ENCODE results near the gene RPL10A.
A peak's percentile ranks its signal among the peaks of the same experiment; 100 is the strongest.

RPL10A gene

GRCh38 chr6:35448191-35448590, 20.0 kb upstream of the RPL10A start:
- DNase-seq (ENCODE audit: low read depth in 2 of 2), result no peak

- DNase-seq (ENCODE audit: low read depth in 2 of 2), result no peak
Observed at GRCh38 chr6:35449287-35449881, 18.8 kb upstream of the RPL10A start.

DNA sequence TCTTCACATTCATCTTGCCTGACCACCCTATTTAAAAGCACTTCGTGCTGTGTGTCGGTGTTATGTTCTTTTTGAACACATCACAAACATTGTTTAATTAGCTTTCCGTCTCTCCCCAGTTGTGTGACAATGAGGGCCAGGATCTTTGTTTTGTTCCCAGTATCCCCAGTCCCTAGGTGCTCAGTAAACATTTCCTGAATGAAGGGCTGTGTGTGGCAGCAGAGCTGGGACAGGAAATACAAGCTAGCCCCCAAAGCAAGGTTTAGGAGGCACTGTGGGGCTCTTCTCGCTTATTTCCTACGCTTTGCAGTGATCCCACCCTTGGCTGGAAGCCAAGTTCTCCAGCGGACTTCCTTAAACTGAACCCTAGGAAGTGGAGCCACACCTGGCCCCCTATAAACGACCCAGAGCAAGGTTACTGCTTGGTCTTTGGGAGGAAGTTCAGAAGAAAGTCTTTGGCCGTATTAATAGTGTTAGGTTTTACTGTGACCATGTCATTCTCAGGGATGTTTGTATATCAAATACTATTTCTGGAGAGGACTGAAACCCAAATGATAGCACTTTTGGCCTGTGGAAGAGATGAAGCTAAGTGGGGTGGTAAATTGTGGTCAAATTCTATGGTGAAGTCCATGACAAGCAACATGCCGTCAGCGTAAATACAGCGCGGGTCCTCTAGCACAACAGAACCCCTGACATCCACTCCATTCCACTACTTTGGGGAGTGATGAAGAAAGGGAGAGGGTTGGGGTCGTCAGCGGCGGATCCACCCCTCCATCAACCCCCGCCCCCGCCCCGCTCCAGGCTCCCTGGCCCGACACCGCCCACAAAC, 16.6 kb upstream of the RPL10A start:
- DNase-seq (ENCODE audit: low read depth in 2 of 2), result no peak

DNA sequence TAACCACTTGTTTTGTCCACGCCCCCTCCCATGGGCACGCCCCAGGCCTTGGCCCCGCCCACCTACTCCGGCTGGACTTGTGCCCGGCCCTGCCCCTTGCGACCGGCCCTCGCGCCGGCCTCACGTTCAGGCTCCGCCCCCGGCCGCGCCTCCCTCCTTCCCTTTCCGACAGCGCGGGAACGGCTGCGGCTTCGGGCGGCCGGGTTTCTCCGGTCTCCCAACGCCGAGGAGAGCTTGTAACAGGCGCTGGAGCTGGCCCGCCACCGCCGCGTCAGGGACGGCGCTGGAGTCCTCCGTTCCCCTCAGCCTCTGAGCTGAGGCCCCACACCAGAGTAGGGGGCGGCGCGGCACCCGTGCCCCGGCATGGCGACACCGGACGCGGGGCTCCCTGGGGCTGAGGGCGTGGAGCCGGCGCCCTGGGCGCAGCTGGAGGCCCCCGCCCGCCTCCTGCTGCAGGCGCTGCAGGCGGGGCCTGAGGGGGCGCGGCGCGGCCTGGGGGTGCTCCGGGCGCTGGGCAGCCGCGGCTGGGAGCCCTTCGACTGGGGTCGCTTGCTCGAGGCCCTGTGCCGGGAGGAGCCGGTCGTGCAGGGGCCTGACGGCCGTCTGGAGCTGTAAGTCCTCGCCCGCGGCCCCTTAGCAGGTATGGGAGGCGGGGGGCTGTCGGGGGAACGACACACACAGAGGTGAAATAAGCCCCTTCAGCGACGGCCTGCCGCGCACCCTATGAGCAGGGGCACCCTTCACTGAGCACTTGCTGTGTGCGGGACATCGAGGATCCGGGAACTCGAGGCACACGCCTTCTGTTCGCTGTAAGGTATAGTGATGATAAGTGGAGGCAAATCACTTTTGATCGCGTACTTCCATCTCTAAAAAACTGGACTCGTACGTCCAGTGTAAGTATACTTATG, 15.8 kb upstream of the RPL10A start, which contains the start of gene FANCE:
Gene FANCE (plus strand): TSS at position 156 of the 908 bp plus-strand sequence. CDS start 208 bp downstream, at position 364.
- DNase-seq (ENCODE audit: low read depth in 2 of 2), result peak; percentile 89 to 97

- DNase-seq (ENCODE audit: low read depth in 2 of 2), result no peak
Observed at GRCh38 chr6:35453236-35453635, 15.0 kb upstream of the RPL10A start.

DNA sequence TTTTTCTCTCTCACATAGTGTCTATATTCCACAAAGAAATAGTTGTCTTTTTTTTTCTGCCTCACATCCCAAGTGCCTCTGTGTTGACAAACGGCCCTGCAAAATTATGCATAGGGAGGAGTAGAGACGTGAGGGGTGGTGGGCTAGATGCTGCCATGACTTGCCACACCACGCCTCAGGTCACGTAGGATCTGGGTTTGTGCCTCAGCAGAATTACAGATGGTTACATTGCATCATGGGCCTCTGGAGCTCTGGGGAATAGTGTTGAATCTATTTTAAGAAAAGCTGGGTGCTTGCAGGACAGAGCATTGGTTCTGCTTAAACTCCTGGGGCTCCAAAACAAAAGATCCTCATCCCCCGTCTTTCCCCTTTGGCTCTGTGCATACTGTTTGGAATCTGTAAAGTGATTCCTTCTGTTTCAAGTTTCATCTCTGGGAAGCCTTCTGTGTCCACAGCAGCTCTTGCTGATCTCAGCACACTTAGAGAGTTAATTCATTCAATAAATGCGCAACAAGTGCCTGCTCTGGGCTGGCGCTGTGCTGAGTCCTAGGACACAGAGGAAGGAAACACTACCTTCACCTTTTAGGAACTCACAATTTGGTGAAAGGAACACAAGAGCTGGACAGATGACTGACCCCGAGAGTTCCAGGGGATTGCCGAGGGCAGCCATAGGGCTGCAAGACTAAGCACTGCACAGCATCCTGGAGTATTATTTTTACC, 13.7 kb upstream of the RPL10A start:
- DNase-seq (ENCODE audit: low read depth in 2 of 2), result no peak

DNA sequence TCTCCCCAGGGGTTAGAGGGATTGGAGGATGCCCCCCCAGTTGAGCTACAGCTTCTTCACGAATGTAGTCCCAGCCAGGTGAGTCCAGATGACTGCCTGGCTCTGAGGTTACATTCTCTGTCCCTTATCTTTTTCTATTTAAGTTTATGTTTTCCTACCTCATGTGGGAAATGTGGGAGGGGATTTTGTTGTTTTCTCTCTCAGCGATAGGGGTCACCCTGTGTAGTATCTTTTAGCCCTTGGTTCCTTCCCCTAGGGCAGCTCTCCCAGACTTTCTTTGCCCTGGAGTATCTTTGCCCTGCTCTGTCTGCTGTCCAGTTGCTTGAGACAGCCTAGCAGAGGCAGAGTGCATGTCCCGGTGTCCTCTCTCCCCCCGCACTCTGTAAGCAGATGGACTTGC, 10.3 kb upstream of the RPL10A start:
- DNase-seq (ENCODE audit: low read depth in 2 of 2), result no peak

DNA sequence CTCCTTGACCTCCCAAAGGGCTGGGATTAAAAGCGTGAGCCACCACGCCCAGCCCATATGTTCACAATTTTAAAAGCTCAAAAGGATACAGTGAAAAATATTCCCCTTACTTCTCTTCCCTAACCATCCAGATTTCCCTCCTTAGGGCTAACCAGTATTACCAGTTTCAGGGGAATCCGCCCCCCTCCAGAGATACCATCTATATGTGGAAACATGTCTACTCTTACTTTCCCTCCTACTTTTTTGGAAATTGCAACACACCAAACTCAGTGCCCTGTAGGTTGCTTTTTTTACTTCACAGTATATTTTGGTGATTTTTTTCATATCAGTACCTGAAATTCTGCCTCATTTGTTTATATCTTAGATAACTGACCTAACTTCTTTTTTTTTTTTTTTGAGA, 6.9 kb upstream of the RPL10A start:
- DNase-seq (ENCODE audit: low read depth in 2 of 2), result no peak

GRCh38 chr6:35463292-35463691, 4.9 kb upstream of the RPL10A start:
- DNase-seq (ENCODE audit: low read depth in 2 of 2), result no peak

DNA sequence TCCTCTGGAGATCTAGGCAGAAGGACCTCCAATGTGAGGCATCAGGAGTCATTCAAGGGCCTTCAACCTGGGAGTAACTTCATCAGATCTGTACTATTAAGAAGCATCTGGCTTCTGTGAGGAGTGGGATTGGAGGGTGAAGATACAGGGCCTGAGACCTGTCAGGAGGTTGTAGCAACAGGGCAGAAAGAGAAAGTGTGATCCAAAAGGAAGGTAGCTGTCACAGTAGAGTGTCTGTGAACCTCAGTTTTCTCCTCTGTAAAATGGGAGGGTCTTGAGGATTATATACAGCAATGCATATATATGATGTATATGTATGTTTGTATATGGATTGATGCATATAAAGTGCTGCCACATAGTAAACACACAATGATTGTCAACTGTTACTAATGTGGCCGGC, 2.6 kb upstream of the RPL10A start:
- no peak for DNase-seq (ENCODE audit: low read depth in 2 of 2)

- DNase-seq (ENCODE audit: low read depth in 2 of 2), result no peak
Observed at GRCh38 chr6:35468980-35469750, 964 bp downstream of the RPL10A start.

- DNase-seq (ENCODE audit: low read depth in 2 of 2), result no peak
Observed at GRCh38 chr6:35469751-35470662, 1.8 kb downstream of the RPL10A start.

- no peak for DNase-seq (ENCODE audit: low read depth in 2 of 2)
Observed at GRCh38 chr6:35470663-35471120, 2.5 kb downstream of the RPL10A start.

DNA sequence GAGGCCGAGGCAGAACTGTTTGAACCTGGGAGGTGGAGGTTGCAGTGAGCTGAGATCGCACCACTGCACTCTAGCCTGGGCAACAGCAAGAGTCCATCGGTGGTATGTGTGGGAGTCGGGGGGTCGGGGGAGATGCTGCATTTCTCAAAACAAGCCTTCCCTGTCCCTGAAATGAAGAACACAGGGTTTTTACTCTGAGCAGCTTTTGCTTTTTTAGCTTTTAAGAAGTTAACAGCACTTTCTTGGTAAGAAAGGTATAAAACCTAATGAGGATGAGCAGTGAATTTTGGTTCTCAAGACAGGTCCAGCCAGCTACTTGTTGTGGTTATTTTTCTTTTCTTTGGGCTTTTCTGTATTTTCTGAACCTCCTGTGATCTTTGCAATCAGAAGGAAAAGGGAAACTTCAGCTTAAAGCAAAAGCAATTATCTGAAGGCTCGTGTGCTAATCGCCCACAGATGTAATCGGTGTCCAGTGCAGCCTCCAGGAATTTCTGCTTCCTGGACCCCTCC, 3.7 kb downstream of the RPL10A start:
- DNase-seq (ENCODE audit: low read depth in 2 of 2), result no peak

- DNase-seq (ENCODE audit: low read depth in 2 of 2), result no peak
Observed at GRCh38 chr6:35473075-35473849, 5.1 kb downstream of the RPL10A start.

GRCh38 chr6:35473850-35474130, 5.6 kb downstream of the RPL10A start:
- DNase-seq (ENCODE audit: low read depth in 2 of 2), result no peak

- no peak for DNase-seq (ENCODE audit: low read depth in 2 of 2)
Observed at GRCh38 chr6:35474131-35474941, 6.1 kb downstream of the RPL10A start.

DNA sequence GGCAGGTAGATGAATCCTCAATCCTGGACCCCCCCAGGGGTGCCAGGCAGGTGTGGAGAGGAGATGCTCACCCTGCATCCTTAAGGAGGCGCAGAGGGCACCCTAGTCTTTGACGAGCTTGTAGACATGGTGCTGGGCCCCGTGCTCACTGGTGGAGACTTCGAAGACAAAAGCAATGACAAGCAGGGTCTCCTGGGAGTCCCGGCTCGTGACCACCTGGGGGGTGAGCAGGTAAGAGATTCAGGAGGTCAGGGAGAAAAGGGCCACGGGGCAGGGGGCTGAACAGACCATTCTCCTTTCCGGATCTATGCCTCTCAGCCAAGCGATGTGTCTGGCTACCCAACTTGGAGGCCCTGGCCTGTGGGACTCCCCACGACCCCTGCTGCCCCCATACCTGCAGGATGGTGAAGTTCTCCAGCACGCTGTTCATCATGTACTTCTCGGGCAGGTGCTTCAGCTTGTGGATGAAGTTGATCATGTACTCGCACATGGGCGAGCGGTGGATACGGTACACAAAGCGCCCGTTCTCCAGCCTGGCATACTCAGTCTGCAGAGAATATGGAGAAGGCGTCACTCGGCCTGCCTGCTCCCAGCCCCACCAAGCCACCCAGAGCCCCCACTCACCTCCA, 6.9 kb downstream of the RPL10A start:
- no peak for DNase-seq (ENCODE audit: low read depth in 2 of 2)

Measured in activated CD4-positive, alpha-beta T cell treated with anti-CD3 and anti-CD28 coated beads for 24 hours (primary cell).